Ishikawa (cell line): ENCODE data around the gene NSG2.

Source experiments
- CREB1 ChIP-seq: IDR thresholded peaks from 2 replicates; pipeline ENCODE4 v1.6.1; 2012; ENCODE audit warnings: low read depth
- FOXM1 ChIP-seq: IDR thresholded peaks from 2 replicates; pipeline ENCODE4 v1.6.1; 2012; ENCODE audit warnings: low read depth, borderline replicate concordance

- no peak for TF ChIP-seq CREB1
- no peak for TF ChIP-seq FOXM1
Observed at GRCh38 chr5:174000076-174000475, 45.4 kb upstream of the NSG2 start.
